Measurements from ENCODE around the gene HIF1AN.
"Not testable (repeated sequence)": the region's sequence is repeated elsewhere in the genome, so short reads cannot be mapped to it uniquely, and the experiment has no call there.

Gene HIF1AN

DNA sequence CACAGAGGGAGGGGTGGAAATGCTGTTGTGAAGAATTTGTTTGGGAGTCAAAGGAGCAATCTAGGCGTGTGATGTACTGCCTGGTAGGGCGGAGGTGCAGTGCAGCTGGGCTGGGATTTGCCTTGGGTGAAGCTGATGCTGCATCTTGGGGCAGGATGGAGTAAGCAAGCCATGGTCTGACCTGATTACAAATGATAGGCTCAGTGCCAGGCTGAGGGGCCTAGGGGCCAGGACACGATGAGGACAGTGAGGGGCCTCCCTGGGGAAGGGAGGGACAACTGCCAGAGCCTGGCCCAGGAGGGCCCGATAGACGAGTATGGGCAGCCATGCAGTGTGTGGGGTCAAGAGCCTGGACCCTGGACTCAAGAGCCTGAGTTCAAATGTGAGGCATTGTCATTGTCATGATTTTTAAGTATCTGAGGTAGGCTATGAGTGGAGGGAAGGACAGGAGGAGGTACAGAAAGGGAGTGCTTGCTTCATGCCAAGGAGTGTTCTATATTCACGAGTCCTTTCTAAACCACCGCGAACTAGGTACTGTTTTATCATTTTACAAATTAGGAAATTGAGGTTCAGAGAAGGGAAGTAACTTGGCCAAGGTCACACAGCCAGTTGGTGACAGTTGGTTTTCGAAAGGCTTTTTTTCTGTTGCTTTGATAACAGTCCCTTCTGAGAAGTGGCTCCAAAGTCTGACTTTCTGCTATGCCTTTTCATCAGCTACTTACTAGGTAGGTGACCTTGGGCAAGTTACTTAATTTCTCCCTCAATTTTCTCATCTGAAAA lies 29.7 kb downstream of the HIF1AN start:
- in situ Hi-C loops (cut with MboI; ENCODE audit: low sequenced_read_pairs), result loop anchor here (25.0 kb wide), 1 partner anchor 172 kb away; the partner anchor contains the start of gene PAX2

DNA sequence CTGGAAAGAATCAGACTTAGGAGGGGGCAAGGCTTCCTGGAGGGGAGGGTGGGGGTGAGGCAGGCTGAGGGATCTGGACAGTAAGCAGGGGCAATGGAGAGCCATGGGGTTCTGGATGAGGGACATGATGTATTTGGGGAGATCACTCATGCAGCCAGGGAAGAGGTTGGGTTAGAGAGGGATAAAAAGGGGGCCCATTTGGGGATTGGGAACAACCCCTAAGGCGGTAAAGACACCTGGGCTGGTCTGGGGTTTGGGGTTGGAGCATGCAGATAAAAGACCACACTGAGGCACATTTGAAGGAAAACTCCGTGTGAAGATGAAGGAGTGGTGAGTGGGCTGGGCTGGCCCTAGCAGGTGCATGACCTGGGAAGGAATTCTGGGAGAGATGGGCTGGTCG lies 30.8 kb downstream of the HIF1AN start:
- in situ Hi-C loops (cut with MboI; ENCODE audit: low sequenced_read_pairs), result loop anchor here (25.0 kb wide), 1 partner anchor 171 kb away; the partner anchor contains the start of gene PAX2

DNA sequence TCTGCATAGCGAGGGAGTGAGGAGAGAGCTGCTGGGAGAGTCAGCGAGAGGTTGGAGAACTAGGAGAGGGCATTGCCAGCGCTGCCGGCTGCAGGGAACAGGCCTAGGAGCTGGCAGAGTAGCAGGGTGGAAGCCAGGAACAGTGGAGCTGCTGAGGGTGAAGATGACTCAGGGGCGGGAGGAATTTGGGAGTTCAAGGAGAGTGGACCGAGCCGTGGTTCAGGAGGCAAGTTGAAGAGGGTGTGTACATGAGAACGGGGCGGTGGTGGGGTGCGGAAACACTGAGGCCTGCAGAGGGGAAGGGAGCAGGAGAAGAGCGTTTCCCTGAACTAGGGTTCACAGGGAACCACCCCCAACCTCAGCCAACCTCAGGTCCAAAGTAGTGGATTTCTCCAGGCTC lies 31.5 kb downstream of the HIF1AN start:
- in situ Hi-C loops (cut with MboI; ENCODE audit: low sequenced_read_pairs), result loop anchor here (25.0 kb wide), 1 partner anchor 170 kb away; the partner anchor contains the start of gene PAX2

DNA sequence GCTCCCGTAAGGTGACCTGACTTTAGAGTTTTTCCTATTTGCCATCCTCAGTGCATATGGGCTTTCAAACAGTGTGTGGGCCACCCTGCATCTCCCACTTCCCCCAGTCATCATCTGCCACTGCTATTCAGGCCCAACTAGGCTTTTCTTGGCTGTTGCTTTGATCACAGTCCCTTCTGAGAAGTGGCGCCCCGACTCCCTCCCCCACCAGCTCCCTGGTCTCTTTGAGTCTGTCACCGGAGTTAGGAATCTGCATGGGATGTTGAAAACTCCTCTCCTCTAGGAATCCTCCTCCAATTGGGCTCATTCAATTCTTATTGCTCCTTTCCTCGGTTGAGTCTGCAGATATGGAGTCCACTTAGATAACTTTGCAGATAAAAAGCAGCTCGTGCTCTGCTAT lies 32.1 kb downstream of the HIF1AN start:
- in situ Hi-C loops (cut with MboI; ENCODE audit: low sequenced_read_pairs), result loop anchor here (25.0 kb wide), 1 partner anchor 169 kb away; the partner anchor contains the start of gene PAX2

DNA sequence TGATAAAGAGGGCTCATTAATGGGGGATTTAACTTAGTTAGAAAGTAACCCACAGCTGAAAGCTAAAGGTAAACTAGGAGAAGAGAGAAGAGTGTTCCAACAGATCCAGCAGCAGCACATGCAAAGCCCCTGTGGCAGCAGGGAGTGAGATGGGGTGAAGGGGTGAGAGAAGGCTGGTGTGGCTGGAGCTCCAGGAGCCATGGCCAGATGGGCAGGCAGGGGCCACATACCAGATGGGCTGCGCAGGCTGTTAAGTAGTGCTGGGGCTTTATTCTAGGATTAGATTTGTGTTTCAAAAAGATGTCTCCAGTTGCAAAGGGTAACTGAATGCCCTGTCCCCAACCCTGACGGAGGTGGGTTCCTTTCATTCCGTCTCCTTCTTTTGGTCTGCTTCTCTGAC lies 33.2 kb downstream of the HIF1AN start:
- in situ Hi-C loops (cut with MboI; ENCODE audit: low sequenced_read_pairs), result loop anchor here (25.0 kb wide), 1 partner anchor 168 kb away; the partner anchor contains the start of gene PAX2

DNA sequence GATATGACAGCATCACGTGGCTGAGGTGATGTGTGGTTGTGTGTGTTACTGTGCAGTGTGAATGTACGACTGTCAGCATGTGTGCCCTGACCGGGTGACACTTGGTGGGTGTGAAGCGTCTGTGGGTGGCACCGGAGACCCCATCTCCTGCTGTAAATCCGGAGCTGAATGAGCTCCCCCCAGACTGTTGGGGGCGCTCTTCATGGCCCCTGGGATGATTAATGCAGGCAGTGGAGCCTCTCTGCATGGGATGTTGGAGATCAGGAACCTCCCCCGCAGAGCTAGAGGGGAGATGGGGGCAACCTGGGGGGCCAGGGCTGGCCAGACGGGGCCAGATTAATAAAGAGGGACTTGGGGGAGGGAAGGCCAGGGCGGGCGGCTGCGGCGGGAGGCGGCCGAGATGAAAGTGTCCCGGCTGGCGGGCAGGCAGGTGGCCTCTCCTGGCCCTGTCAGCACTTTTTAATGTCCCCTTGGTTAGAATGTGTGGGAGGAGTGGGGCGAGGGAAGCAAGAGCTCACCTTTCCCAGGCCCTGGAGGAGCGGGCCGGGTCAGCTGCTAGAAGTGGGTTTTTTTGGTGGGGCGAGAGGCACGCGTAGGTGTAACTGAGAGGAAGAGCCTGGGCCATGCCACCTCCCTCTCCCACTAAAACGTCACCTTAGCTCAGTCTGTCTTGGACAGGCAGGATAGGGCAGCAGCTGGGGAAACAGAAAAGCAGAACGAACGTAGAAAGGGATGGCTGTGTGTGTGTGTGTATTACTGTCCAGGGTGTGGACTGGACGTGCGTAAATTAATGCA lies 34.1 kb downstream of the HIF1AN start:
- in situ Hi-C loops (cut with MboI; ENCODE audit: low sequenced_read_pairs), result loop anchor here (25.0 kb wide), 1 partner anchor 167 kb away; the partner anchor contains the start of gene PAX2

DNA sequence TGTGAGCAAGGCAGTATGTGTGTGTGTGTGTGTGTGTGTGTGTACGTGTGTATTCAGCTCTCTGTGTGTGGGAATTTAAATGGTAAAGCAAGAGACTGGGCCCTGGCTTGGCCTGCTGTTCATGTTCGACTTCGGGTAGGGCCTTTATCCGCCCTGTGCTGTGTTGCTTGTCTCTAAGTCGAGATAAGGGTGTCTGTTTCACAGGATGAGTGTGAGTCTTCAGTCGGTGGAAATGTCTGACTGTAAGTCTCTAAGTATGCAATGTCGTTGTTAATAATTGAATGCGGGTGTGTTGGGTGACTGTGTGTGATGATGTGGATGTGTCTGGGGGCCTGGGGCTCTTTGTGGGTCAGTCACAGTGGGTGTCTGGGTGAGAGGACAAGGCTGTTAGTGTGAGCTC lies 34.8 kb downstream of the HIF1AN start:
- in situ Hi-C loops (cut with MboI; ENCODE audit: low sequenced_read_pairs), result loop anchor here (25.0 kb wide), 1 partner anchor 167 kb away; the partner anchor contains the start of gene PAX2

DNA sequence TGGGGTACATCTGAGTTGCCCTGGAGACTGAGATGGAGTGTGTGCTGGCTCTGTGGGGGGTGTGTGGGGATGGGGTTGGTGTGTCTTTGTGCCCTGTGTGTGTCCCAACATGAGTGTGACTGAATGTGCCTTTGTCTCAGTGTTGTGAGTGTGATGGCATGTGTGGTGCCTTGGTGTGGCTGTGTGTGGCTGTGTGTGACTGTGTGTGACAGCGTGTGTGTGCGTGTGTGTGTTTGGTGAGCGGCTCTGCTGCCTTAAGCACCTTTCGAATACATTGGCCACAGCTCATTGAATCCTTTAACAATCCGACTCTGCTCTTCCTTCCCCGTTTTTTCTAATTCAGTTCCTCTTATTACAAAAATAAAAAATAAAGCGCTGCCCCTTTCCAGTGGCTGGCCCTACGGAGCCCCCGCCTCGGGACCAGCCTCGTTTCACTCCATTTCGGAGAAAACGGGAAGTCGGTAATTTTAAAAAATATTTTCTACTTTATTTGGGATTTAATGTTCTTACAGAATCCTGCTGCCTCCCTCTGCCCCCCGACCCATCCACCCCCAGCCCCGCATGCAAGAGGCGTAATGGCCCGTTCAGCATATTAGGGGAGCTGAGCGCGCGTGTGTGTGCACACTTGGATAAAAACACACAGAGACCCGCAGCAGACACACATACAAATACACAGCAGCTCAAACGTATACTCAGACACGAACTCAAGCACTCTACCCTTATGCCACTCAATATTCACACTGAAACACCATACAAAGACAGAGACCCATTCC lies 35.5 kb downstream of the HIF1AN start:
- in situ Hi-C loops (cut with MboI; ENCODE audit: low sequenced_read_pairs), result loop anchor here (25.0 kb wide), 1 partner anchor 166 kb away; the partner anchor contains the start of gene PAX2

DNA sequence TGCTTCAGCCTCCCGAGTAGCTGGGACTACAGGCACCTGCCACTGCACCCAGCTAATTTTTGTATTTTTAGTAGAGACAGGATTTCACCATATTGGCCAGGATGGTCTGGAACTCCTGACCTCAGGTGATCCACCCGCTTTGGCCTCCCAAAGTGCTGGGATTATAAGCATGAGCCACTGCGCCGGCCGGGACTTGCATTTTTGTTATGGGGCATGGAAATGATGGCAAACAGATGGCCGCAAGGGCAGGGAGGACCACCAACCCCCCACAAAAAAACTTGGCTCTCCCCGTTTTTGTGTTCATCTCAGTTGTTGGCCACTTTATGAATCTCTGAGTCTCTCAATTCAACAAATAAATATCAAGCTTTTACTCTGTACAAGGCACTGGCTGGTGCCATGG lies 39.4 kb downstream of the HIF1AN start:
- in situ Hi-C loops (cut with MboI; ENCODE audit: low sequenced_read_pairs), result not testable (repeated sequence)

DNA sequence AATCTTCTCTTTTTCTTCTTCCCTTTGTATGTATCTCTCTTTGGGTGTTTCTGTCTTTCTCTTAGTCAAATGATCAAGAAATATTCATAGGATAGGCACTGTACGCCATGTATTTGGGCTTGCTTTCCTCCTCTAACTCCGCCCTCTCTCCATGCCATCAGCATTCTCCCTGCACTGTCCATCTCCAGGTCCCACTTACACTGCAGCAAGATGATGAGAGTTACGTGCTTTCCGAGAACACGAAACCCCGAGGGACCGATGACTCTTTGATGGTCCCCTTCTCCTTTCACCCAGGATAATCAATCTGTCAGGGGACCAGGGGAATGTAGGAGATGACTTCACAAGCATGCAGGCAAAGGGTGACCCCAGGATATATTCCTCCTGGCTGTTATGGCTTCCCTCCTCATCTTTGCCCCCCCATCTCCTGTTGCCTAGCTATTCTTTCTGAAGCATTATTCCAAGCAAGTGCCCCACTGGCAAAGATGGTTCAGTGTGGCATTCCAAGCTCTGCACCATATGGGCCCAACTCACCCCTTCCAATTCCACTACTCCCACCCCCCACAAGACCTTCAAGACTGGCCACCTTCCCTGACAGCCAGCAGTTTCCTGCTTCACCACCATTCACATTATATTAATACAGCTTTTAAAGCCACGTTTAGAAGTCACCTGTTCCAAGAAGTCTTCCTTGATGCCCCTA lies 40.0 kb downstream of the HIF1AN start:
- in situ Hi-C loops (cut with MboI; ENCODE audit: low sequenced_read_pairs), result no loop called here

DNA sequence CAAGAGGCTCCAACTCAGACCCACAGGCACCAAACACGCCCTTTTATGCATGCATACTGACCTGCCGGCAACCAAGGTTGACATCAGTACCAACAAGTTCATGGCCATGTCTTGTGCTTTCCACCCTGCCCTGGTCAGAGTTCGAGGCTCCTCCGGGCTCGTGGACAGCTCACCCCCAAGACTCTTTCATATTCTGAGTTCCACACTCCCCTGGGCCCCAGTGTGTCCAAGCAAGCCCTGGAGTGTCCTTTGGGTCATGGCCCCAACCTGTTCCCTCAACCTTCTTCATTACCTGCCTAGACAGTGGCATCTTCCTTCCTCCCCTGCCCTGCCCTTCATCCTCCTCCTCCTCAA lies 40.5 kb downstream of the HIF1AN start:
- in situ Hi-C loops (cut with MboI; ENCODE audit: low sequenced_read_pairs), result no loop called here

DNA sequence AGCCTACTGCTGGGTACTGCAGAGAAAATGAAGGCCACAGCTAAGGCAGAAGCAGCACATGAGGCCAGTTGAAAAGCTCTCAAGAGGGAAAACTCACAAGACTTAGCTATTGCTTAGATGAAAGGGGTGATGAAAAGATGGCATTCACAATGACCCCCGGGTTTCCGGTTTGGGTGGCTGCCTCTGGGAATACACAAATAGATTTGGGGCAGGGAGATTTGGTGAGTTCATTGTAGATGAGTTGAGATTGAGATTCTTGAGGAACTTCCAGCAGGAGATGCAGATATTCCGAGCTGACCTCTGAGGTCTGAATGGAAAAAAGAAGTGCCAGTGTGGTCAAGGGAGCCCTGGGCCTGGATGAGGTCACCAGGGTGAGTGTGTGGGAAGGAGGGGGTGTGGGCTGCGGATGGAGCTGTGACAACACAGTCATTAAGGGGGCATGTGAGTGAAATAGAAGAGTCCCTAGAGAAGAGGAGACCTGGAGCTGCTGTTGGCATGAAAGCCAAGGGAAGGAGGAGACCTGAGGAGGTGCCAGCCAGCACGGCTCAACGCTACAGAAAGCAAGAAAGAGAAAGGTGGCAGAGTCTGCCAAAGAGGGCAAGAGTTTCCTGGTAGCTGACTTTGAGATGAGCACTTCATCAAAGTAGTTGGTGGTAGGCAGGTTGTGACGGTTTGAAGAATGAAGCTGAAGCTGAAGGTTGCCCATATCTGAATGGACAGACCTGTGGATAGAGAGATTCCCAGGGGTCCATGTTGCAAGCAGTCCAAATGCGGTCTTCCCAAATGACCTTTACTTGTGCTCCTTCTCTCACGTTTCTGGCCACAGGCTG lies 43.7 kb downstream of the HIF1AN start:
- in situ Hi-C loops (cut with MboI; ENCODE audit: low sequenced_read_pairs), result no loop called here

DNA sequence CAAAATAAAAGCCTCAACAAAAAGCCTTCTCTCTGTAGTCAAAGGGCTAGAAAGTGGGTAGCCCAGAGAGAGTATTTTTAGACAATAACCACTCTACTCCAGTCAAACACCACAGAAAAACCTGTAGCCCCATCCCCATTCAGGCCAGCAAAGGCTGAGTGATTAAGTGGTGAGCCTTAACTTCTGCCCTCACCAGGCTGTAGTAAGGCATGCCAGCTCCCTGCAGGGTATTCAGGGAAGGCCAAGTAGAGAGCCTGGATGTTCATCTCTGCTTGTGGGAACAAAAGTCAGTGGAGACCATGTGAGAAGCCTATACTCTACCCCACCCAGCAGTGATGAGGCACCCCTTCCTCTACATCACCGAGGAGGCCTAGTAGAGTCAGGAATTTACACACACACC lies 51.2 kb downstream of the HIF1AN start:
- in situ Hi-C loops (cut with MboI; ENCODE audit: low sequenced_read_pairs), result no loop called here

DNA sequence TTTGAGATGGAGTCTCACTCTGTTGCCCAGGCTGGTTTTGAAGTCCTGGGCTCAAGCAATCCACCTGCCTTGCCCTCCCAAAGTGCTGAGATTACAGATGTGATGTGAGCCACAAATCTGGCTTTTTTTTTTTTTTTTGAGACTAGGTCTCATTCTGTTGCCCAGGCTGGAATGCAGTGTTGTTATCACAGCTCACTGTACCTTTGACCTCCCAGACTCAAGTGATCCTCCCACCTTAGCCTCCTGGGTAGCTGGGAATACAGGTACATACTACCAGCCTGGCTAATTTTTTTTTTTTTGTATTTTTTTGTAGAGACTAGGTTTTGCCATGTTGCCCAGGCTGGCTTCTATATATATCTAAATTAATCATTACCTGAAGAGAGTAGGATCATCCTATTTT lies 62.4 kb downstream of the HIF1AN start:
- in situ Hi-C loops (cut with MboI; ENCODE audit: low sequenced_read_pairs), result no loop called here

DNA sequence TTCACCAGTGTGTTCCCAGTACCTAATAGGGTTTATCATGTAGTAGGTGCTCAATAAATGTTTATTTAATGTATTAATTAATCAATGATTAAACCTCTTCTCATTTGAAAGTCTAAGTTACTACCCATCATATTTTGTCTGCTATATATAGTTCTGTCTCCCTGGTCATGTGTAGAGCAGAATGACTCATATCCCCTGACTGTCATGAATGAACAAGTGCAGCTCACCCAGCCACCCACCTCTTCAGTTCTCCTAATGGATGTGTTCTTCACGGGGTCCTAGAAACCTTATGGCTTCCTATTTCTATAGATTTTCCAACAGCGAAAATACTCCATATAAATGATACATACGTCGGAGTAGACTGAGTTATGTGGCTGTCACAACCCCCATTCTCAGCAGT lies 64.5 kb downstream of the HIF1AN start:
- in situ Hi-C loops (cut with MboI; ENCODE audit: low sequenced_read_pairs), result no loop called here

DNA sequence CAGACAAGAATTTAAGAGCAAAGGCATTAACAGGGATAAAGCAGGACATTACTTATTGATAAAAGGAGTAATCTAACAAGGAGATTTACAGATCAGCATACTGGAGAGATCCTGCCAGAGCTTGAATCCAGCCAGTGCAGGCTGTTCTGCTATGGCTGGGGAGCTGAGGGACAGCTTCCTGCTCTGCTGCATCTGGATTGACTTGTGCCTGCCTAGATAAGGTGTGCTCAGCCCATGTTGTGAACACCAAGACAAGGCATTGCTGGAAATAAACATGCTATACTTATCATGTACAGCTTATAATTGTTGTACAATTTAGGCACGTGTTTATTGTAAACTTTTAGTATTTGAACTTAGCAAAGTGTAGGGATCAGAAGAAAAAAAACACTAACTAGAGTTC lies 71.7 kb downstream of the HIF1AN start:
- in situ Hi-C loops (cut with MboI; ENCODE audit: low sequenced_read_pairs), result no loop called here
